GM12891 (cell line): ENCODE results near the gene ANK2.

Experiments used
- POLR2A ChIP-seq: IDR thresholded peaks from 2 replicates; pipeline ENCODE4 v1.6.1; 2011; ENCODE audit warnings: low read depth, low read length, control low read depth
- POLR2AphosphoS5 ChIP-seq: IDR thresholded peaks from 2 replicates; pipeline ENCODE4 v1.6.1; 2011; ENCODE audit warnings: low read depth, low read length, control low read depth
- POU2F2 ChIP-seq: IDR thresholded peaks from 2 replicates; pipeline ENCODE4 v1.6.1; 2011; ENCODE audit warnings: low read depth, mild to moderate bottlenecking, control low read depth, low read length, moderate library complexity
- SPI1 ChIP-seq: IDR thresholded peaks from 2 replicates; pipeline ENCODE4 v1.6.1; 2011; ENCODE audit warnings: low read depth, low read length, control low read depth
- TAF1 ChIP-seq: IDR thresholded peaks from 2 replicates; pipeline ENCODE4 v1.6.1; 2011; ENCODE audit warnings: low read depth, low read length, control low read depth

DNA sequence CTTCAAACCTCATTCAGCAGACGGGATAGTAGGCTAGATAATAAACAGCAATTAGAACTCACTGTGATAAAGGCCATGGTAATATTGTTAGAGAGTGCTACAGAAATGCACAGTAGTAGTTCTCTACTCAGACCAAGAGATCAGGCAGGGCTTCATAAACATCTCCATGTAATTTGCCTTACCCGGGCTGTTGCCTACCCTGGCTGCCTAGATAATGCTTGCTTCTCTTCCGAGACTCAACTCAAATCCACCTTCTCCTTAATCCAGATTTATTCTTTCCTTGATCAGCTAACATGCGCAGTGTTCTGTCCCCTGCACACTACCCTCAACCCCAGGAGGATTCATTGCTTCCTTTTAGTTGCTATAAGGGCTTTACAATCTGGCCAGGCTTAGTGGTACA lies 21.8 kb downstream of the ANK2 start:
- no peak for TF ChIP-seq POLR2A
- TF ChIP-seq TAF1: no peak
- no peak for TF ChIP-seq POLR2AphosphoS5
- no peak for TF ChIP-seq POU2F2
- TF ChIP-seq SPI1: no peak
